Hematopoietic multipotent progenitor cell treated with erythropoietin and hydrocortisone succinate and interleukin-3 and kit ligand, for 8 days (in vitro differentiated cells): ENCODE results near the gene MPZL2.
"Not testable (repeated sequence)": the region's sequence is repeated elsewhere in the genome, so short reads cannot be mapped to it uniquely, and the experiment has no call there.

ENCODE experiments used
- DNase-seq: peaks from one replicate; pipeline ENCODE4 v3.0.0-alpha.2; 2015

Gene MPZL2

GRCh38 chr11:118263695-118264568 is at the start of gene MPZL2:
TSS of gene MPZL2 (minus strand) at chr11:118264297. CDS start at chr11:118264153, 144 bp downstream.
- no peak for DNase-seq

- DNase-seq, result no peak
Measured at GRCh38 chr11:118313242-118313641, 49.1 kb upstream of the MPZL2 start.

- no peak for DNase-seq
Measured at GRCh38 chr11:118312328-118312727, 48.2 kb upstream of the MPZL2 start.

GRCh38 chr11:118311518-118311917 is 47.4 kb upstream of the MPZL2 start:
- DNase-seq, result no peak

GRCh38 chr11:118310781-118311485 is 46.8 kb upstream of the MPZL2 start:
- DNase-seq, result no peak

- no peak for DNase-seq
Measured at GRCh38 chr11:118310271-118310670, 46.2 kb upstream of the MPZL2 start.

- DNase-seq, result not testable (repeated sequence)
Measured at GRCh38 chr11:118308995-118309528, 45.0 kb upstream of the MPZL2 start.

- no peak for DNase-seq
Measured at GRCh38 chr11:118306556-118306955, 42.5 kb upstream of the MPZL2 start.

- no peak for DNase-seq
Measured at GRCh38 chr11:118305726-118306125, 41.6 kb upstream of the MPZL2 start.

GRCh38 chr11:118304568-118305248 is 40.6 kb upstream of the MPZL2 start, which contains the start of gene CD3E:
TSS of gene CD3E (plus strand) at chr11:118304730. CDS start at chr11:118304953, 223 bp downstream.
- DNase-seq, result no peak

GRCh38 chr11:118304227-118304567 is 40.1 kb upstream of the MPZL2 start:
- DNase-seq, result no peak

- no peak for DNase-seq
Measured at GRCh38 chr11:118301600-118302195, 37.6 kb upstream of the MPZL2 start.

GRCh38 chr11:118295815-118296454 is 31.8 kb upstream of the MPZL2 start:
- DNase-seq, result peak; percentile 40

GRCh38 chr11:118295199-118295598 is 31.1 kb upstream of the MPZL2 start:
- no peak for DNase-seq

GRCh38 chr11:118294053-118294452 is 30.0 kb upstream of the MPZL2 start:
- no peak for DNase-seq

- no peak for DNase-seq
Measured at GRCh38 chr11:118291477-118292135, 27.5 kb upstream of the MPZL2 start.

GRCh38 chr11:118290923-118291322 is 26.8 kb upstream of the MPZL2 start:
- peak; percentile 25 for DNase-seq

GRCh38 chr11:118289401-118289800 is 25.3 kb upstream of the MPZL2 start:
- DNase-seq, result no peak

- DNase-seq, result no peak
Measured at GRCh38 chr11:118287006-118287405, 22.9 kb upstream of the MPZL2 start.

- no peak for DNase-seq
Measured at GRCh38 chr11:118286545-118286944, 22.4 kb upstream of the MPZL2 start.

GRCh38 chr11:118283756-118284350 is 19.8 kb upstream of the MPZL2 start:
- DNase-seq, result peak; percentile 36
